ENCODE results near the gene UGT1A7. TPM values are rescaled to one million over a fixed set of nuclear protein-coding genes. Genes with fewer than 3 reads are reported as not detected.
A peak's percentile ranks its signal among the peaks of the same experiment; 100 is the strongest.
"Not testable (repeated sequence)": the region's sequence is repeated elsewhere in the genome, so short reads cannot be mapped to it uniquely, and the experiment has no call there.

The UGT1A7 gene
- 100 to 1,000 TPM in 1 of 4 donors, 10 to 100 TPM in 3; 28.1 to 145 (median 78.5) TPM for total RNA-seq

- intact Hi-C loops (cut with DNase I): no loop called here
- no peaks in the 10 kb centered on the region for H3K27me3 ChIP-seq
- H3K4me1 ChIP-seq: peaks cover 5 to 38% (median 10%) of the 10 kb centered on the region in 3 donors
- no peaks in the 10 kb centered on the region for H3K36me3 ChIP-seq
- WGBS, 2 donors: 40 to 47% methylated on average over 4 to 5 of the region's 5 CpGs
- peak in 2 of 4 donors; percentile 34 to 68 for TF ChIP-seq POLR2A (IDR thresholded peaks at IDR 0.05)
- TF ChIP-seq CTCF (IDR thresholded peaks at IDR 0.05): no peak
- peak within 1 kb of the TSS; percentile 25 to 51 (median 41) for H3K4me3 ChIP-seq
- peak within 1 kb of the TSS; percentile 18 to 78 (median 62) for H3K27ac ChIP-seq
- DNase-seq: no peak
- H3K9me3 ChIP-seq: no peaks in the 10 kb centered on the region
These were observed at the start of gene UGT1A7 for GRCh38 chr2:233681521-233682099. UGT1A7 (plus strand) TSS chr2:233681901; CDS start chr2:233681938, 37 bp downstream.

DNA sequence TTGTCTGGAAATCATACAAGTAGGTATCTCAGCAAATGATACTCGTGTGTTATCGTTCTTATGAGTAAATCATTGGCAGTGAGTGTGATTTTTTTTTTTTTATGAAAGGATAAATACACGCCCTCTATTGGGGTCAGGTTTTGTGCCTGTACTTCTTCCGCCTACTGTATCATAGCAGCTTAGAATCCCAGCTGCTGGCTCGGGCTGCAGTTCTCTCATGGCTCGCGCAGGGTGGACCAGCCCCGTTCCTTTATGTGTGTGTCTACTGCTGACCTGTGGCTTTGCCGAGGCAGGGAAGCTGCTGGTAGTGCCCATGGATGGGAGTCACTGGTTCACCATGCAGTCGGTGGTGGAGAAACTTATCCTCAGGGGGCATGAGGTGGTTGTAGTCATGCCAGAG lies 45.4 kb upstream of the UGT1A7 start, which contains the start of gene UGT1A10:
Gene UGT1A10, plus strand, starts transcription at position 143 of the 400 bp plus-strand sequence. Its CDS starts 75 bp downstream, at position 218.
- intact Hi-C loops (cut with DNase I); H3K27me3 ChIP-seq; H3K9me3 ChIP-seq; H3K4me1 ChIP-seq; H3K36me3 ChIP-seq; DNase-seq: not testable (repeated sequence)
- peak within 1 kb of the TSS in 2 of 4 donors; percentile 13 to 36 for H3K27ac ChIP-seq
- peak within 1 kb of the TSS; percentile 11 to 32 (median 16) for H3K4me3 ChIP-seq
- 67 to 74% methylated on average over 5 to 8 of the region's 10 CpGs for WGBS, 2 donors

- Histone ChIP-seq H3K27ac (peak overlapping the region in 2 of 4 donors; percentile 17 to 20), H3K36me3 (no peaks in the 10 kb centered on the region), H3K4me3 (peak overlapping the region in 2 of 4 donors; percentile 3 to 15), H3K4me1 (peaks cover 0 to 9% (median 3%) of the 10 kb centered on the region in 3 donors), H3K27me3 (no peaks in the 10 kb centered on the region), H3K9me3 (peaks cover 0 to 4% (median 0%) of the 10 kb centered on the region in 3 donors)
- 38% methylated on average over 5 of the region's 5 CpGs for WGBS, 2 donors
- TF ChIP-seq POLR2A (IDR thresholded peaks at IDR 0.05): no peak
- peak in 2 of 6 experiments; percentile 17 to 28 for TF ChIP-seq CTCF (IDR thresholded peaks at IDR 0.05)
- intact Hi-C loops (cut with DNase I): no loop called here
- no peak for DNase-seq
These were observed 42.9 kb upstream of the UGT1A7 start for GRCh38 chr2:233638836-233639235.

DNA sequence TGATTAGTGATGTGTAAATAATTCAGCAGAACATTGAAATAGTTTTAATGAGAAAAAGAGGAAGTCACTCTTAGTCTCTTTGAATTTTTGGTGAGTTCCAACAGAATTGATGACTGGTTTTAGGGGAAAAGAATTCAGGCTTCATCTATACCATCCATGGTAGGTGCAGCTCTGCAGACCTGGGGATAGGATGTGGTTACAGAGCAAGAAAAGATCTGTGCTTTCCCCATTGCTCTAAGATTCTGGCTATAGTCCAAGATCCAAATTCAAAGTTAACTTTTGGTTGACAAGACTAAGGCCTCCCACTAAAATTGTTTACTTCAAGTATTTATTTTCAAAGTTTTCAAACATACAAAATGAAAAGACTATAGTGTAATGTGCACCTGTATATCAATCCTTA lies 41.8 kb upstream of the UGT1A7 start:
- H3K36me3 ChIP-seq: no peaks in the 10 kb centered on the region
- peaks cover 0 to 4% (median 0%) of the 10 kb centered on the region in 3 donors for H3K9me3 ChIP-seq
- H3K27ac ChIP-seq: no peak overlapping the region
- no peaks in the 10 kb centered on the region for H3K27me3 ChIP-seq
- intact Hi-C loops (cut with DNase I): loop anchor here (10.0 kb wide), 1 partner anchor 165 kb away; no protein-coding TSS in a partner anchor
- H3K4me3 ChIP-seq: no peak overlapping the region
- peaks cover 0 to 9% (median 3%) of the 10 kb centered on the region in 3 donors for H3K4me1 ChIP-seq
- DNase-seq: no peak
- TF ChIP-seq POLR2A (IDR thresholded peaks at IDR 0.05) (no peak), CTCF (IDR thresholded peaks at IDR 0.05) (no peak)

DNA sequence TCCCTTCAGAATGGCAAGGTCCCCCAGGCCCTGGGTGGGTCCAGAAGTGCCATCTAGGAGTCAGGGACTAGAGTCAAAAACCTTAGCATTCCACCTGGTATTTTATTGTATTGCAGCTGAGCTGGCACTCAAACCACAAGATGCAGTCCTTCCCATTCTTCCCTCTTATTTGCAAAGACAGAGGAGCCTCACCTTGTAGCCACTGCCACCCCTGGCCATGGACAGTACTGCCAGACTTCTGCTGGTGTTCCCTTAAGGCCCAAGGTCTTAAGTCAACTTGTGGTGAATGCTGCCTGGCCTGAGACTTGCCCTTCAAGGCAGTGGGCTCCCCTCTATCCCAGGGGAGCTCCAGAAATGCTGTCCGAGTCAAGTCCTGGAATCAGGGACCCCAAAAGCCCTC lies 38.6 kb upstream of the UGT1A7 start:
- no peak for TF ChIP-seq POLR2A (IDR thresholded peaks at IDR 0.05)
- peak in 4 of 6 experiments; percentile 19 to 56 (median 27) for TF ChIP-seq CTCF (IDR thresholded peaks at IDR 0.05)
- intact Hi-C loops (cut with DNase I): loop anchor here (10.0 kb wide), 1 partner anchor 168 kb away; no protein-coding TSS in a partner anchor
- WGBS, 2 donors: 100% methylated on average over 1 of the region's 1 CpG
- no peaks in the 10 kb centered on the region for H3K27me3 ChIP-seq
- H3K36me3 ChIP-seq: peaks cover 0 to 4% (median 0%) of the 10 kb centered on the region in 3 donors
- H3K4me3 ChIP-seq: no peak overlapping the region
- no peak overlapping the region for H3K27ac ChIP-seq
- peaks cover 0 to 9% (median 3%) of the 10 kb centered on the region in 3 donors for H3K4me1 ChIP-seq
- no peak for DNase-seq
- H3K9me3 ChIP-seq: peaks cover 0 to 21% (median 17%) of the 10 kb centered on the region in 3 donors

GRCh38 chr2:233646033-233646432 lies 35.7 kb upstream of the UGT1A7 start:
- not testable (repeated sequence) for DNase-seq, H3K27me3 ChIP-seq, H3K27ac ChIP-seq, H3K4me3 ChIP-seq, H3K36me3 ChIP-seq
- WGBS, 2 donors: 76 to 95% methylated on average over 2 to 3 of the region's 3 CpGs
- peaks cover 0 to 21% (median 17%) of the 10 kb centered on the region in 3 donors for H3K9me3 ChIP-seq
- intact Hi-C loops (cut with DNase I): loop anchor here (10.0 kb wide), 1 partner anchor 171 kb away; no protein-coding TSS in a partner anchor
- H3K4me1 ChIP-seq: peaks cover 0 to 23% (median 4%) of the 10 kb centered on the region in 3 donors

Data from esophagus squamous epithelium (tissue), 5 donors.